ENCODE measurements around the gene BCAR1.

Gene BCAR1

GRCh38 chr16:75272097-75272551 lies 20.7 kb upstream of the BCAR1 start:
- TF ChIP-seq POLR2AphosphoS5 (IDR thresholded peaks at IDR 0.05; ENCODE audit: low read depth, low read length), result no peak
- no peak for TF ChIP-seq FOXP2 (optimal IDR thresholded peaks at IDR 0.05; ENCODE audit: borderline replicate concordance, extremely low read depth, extremely low read length, insufficient read depth)
- TF ChIP-seq TAF1 (IDR thresholded peaks at IDR 0.05; ENCODE audit: borderline replicate concordance, insufficient read depth, low read length), result no peak
- no peak for TF ChIP-seq SIN3A (IDR thresholded peaks at IDR 0.05; ENCODE audit: borderline replicate concordance, insufficient read depth, low read length)
- TF ChIP-seq REST (IDR thresholded peaks at IDR 0.05; ENCODE audit: insufficient read depth in 1 of 2, low read depth in 2 of 2, low read length in 2 of 2), result no peak

GRCh38 chr16:75271441-75272096 lies 20.1 kb upstream of the BCAR1 start:
- TF ChIP-seq REST (IDR thresholded peaks at IDR 0.05; ENCODE audit: insufficient read depth in 1 of 2, low read depth in 2 of 2, low read length in 2 of 2) (no peak), TAF1 (IDR thresholded peaks at IDR 0.05; ENCODE audit: borderline replicate concordance, insufficient read depth, low read length) (no peak), FOXP2 (optimal IDR thresholded peaks at IDR 0.05; ENCODE audit: borderline replicate concordance, extremely low read depth, extremely low read length, insufficient read depth) (no peak), SIN3A (IDR thresholded peaks at IDR 0.05; ENCODE audit: borderline replicate concordance, insufficient read depth, low read length) (no peak), POLR2AphosphoS5 (IDR thresholded peaks at IDR 0.05; ENCODE audit: low read depth, low read length) (no peak)

- no peak for TF ChIP-seq TAF1 (IDR thresholded peaks at IDR 0.05; ENCODE audit: borderline replicate concordance, insufficient read depth, low read length)
- TF ChIP-seq FOXP2 (optimal IDR thresholded peaks at IDR 0.05; ENCODE audit: borderline replicate concordance, extremely low read depth, extremely low read length, insufficient read depth), result no peak
- no peak for TF ChIP-seq SIN3A (IDR thresholded peaks at IDR 0.05; ENCODE audit: borderline replicate concordance, insufficient read depth, low read length)
- no peak for TF ChIP-seq REST (IDR thresholded peaks at IDR 0.05; ENCODE audit: insufficient read depth in 1 of 2, low read depth in 2 of 2, low read length in 2 of 2)
- TF ChIP-seq POLR2AphosphoS5 (IDR thresholded peaks at IDR 0.05; ENCODE audit: low read depth, low read length), result no peak
Measured at GRCh38 chr16:75267631-75268264, 16.3 kb upstream of the BCAR1 start.

- TF ChIP-seq FOXP2 (optimal IDR thresholded peaks at IDR 0.05; ENCODE audit: borderline replicate concordance, extremely low read depth, extremely low read length, insufficient read depth) (no peak), SIN3A (IDR thresholded peaks at IDR 0.05; ENCODE audit: borderline replicate concordance, insufficient read depth, low read length) (no peak), TAF1 (IDR thresholded peaks at IDR 0.05; ENCODE audit: borderline replicate concordance, insufficient read depth, low read length) (no peak), REST (IDR thresholded peaks at IDR 0.05; ENCODE audit: insufficient read depth in 1 of 2, low read depth in 2 of 2, low read length in 2 of 2) (no peak), POLR2AphosphoS5 (IDR thresholded peaks at IDR 0.05; ENCODE audit: low read depth, low read length) (no peak)
Measured at GRCh38 chr16:75266738-75267630, 15.6 kb upstream of the BCAR1 start.
